Measurements from ENCODE around the gene KCNJ8.

DNA sequence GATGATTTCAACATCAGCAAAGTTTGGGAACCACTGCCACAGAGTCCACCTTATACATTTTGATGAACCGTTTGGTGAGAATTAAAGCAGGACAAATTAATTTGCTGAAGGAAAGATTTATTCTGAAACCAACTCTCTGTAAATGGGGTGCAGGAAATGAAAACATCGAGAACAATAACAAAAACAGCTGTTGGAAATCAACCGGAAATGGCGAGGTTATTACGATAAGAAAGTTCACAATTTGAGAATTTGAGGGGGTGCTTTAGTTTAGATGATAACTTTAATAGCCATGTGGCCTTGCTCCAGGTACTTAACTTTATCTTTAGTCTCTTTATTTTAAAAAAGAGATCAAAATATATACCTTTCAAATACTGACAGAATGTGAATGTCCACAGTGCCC, 56.7 kb downstream of the KCNJ8 start:
- TF ChIP-seq POLR2AphosphoS5 (IDR thresholded peaks at IDR 0.05; ENCODE audit: low read depth, low read length) (no peak), TCF7L2 (IDR thresholded peaks at IDR 0.05; ENCODE audit: low read depth, low read length) (no peak), SIN3A (IDR thresholded peaks at IDR 0.05; ENCODE audit: borderline replicate concordance, insufficient read depth, low read depth, low read length) (no peak)
- TF ChIP-seq, protein P1, sequence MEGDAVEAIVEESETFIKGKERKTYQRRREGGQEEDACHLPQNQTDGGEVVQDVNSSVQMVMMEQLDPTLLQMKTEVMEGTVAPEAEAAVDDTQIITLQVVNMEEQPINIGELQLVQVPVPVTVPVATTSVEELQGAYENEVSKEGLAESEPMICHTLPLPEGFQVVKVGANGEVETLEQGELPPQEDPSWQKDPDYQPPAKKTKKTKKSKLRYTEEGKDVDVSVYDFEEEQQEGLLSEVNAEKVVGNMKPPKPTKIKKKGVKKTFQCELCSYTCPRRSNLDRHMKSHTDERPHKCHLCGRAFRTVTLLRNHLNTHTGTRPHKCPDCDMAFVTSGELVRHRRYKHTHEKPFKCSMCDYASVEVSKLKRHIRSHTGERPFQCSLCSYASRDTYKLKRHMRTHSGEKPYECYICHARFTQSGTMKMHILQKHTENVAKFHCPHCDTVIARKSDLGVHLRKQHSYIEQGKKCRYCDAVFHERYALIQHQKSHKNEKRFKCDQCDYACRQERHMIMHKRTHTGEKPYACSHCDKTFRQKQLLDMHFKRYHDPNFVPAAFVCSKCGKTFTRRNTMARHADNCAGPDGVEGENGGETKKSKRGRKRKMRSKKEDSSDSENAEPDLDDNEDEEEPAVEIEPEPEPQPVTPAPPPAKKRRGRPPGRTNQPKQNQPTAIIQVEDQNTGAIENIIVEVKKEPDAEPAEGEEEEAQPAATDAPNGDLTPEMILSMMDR (IDR thresholded peaks at IDR 0.05): no peak
- TF ChIP-seq, protein P2, sequence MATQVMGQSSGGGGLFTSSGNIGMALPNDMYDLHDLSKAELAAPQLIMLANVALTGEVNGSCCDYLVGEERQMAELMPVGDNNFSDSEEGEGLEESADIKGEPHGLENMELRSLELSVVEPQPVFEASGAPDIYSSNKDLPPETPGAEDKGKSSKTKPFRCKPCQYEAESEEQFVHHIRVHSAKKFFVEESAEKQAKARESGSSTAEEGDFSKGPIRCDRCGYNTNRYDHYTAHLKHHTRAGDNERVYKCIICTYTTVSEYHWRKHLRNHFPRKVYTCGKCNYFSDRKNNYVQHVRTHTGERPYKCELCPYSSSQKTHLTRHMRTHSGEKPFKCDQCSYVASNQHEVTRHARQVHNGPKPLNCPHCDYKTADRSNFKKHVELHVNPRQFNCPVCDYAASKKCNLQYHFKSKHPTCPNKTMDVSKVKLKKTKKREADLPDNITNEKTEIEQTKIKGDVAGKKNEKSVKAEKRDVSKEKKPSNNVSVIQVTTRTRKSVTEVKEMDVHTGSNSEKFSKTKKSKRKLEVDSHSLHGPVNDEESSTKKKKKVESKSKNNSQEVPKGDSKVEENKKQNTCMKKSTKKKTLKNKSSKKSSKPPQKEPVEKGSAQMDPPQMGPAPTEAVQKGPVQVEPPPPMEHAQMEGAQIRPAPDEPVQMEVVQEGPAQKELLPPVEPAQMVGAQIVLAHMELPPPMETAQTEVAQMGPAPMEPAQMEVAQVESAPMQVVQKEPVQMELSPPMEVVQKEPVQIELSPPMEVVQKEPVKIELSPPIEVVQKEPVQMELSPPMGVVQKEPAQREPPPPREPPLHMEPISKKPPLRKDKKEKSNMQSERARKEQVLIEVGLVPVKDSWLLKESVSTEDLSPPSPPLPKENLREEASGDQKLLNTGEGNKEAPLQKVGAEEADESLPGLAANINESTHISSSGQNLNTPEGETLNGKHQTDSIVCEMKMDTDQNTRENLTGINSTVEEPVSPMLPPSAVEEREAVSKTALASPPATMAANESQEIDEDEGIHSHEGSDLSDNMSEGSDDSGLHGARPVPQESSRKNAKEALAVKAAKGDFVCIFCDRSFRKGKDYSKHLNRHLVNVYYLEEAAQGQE (IDR thresholded peaks at IDR 0.05; ENCODE audit: insufficient read depth in 1 of 2, low read depth in 2 of 2, low read length in 1 of 2): no peak
